HL-60 (cell line): Measurements from ENCODE around the gene MSANTD3.

Experiments used
- CTCF ChIP-seq: IDR thresholded peaks from one replicate; pipeline ENCODE4 v1.5.1; 2011; ENCODE audit warnings: low read length, control low read depth, inconsistent platforms; ENCODE audit not compliant: insufficient read depth
- POLR2AphosphoS5 ChIP-seq: IDR thresholded peaks from 2 replicates; pipeline ENCODE4 v1.6.1; 2012; ENCODE audit warnings: low read depth
- SPI1 ChIP-seq: IDR thresholded peaks from 2 replicates; pipeline ENCODE4 v1.6.1; 2012; ENCODE audit warnings: low read depth, mild to moderate bottlenecking, borderline replicate concordance

- TF ChIP-seq CTCF (no peak), SPI1 (no peak), POLR2AphosphoS5 (no peak)
Observed at GRCh38 chr9:100465761-100466160, 38.8 kb downstream of the MSANTD3 start.
